Left lung (tissue), 10 donors: Measurements from ENCODE around the gene ZNF90. TPM values are rescaled to one million over a fixed set of nuclear protein-coding genes. Genes with fewer than 3 reads are reported as not detected.
"Not testable (repeated sequence)": the region's sequence is repeated elsewhere in the genome, so short reads cannot be mapped to it uniquely, and the experiment has no call there.

Experiments
- ATAC-seq: fragments of 200-7000 bp; cut with Tn5 transposase; one replicate; pipeline ENCODE4 v1.9.1; 2020; ENCODE audit warnings: moderate library complexity
- DNase-seq, 4 donors: peaks; one replicate each; pipeline ENCODE4 v3.0.0-alpha.2; 2013 to 2020
- H3K27ac ChIP-seq, 2 donors: fragments of 200-600 bp; sonication (generic) in 1 of 2; one replicate each; pipeline versions ENCODE4 v1.5.0 to v1.8.0; 2020 to 2021
- H3K27me3 ChIP-seq, 2 donors: fragments of 200-600 bp; sonication (generic) in 1 of 2; one replicate each; pipeline versions ENCODE4 v1.5.0 to v1.8.0; 2020 to 2021
- H3K36me3 ChIP-seq, 2 donors: fragments of 200-600 bp; sonication (generic) in 1 of 2; one replicate each; pipeline versions ENCODE4 v1.5.0 to v1.8.0; 2020 to 2021
- H3K4me1 ChIP-seq, 2 donors: fragments of 200-600 bp; one replicate each; pipeline ENCODE4 v1.8.0; 2021
- H3K4me3 ChIP-seq, 2 donors: fragments of 200-600 bp; sonication (generic) in 1 of 2; one replicate each; pipeline versions ENCODE4 v1.5.0 to v1.8.0; 2020 to 2021; ENCODE audit warnings: mild to moderate bottlenecking in 1 of 2
- H3K9me3 ChIP-seq, 2 donors: fragments of 200-600 bp; sonication (generic) in 1 of 2; one replicate each; pipeline versions ENCODE4 v1.5.0 to v1.8.0; 2020 to 2021
- intact Hi-C, 2 donors: fragments of 100-400 bp; cut with DNase I; formaldehyde crosslinking; loops; one replicate each; pipeline versions ENCODE4 v1.11.2 to v1.14.2; 2022
- polyA plus RNA-seq, 6 donors: library from polyadenylated mRNA; unstranded; fragments of 120-200 nt; gene quantifications; one replicate each; pipeline ENCODE4 v1.2.1, GENCODE V29; 2013; ENCODE audit not compliant: insufficient read length in 6 of 6
- total RNA-seq, 2 donors: library from RNA; stranded (reverse); fragmentation: NEBNext Ultra II Directional; extraction: Animal tissue kit (Norgen Biotek cat#: 25700); gene quantifications; one replicate each; pipeline ENCODE4 v1.2.1, GENCODE V29; 2021
- TF ChIP-seq, protein P1 (sequence below), 2 donors: fragments of 200-600 bp; sonication (generic) in 1 of 2; IDR thresholded peaks; one replicate each; pipeline versions ENCODE4 v1.5.0 to v1.8.0; 2021; ENCODE audit warnings: antibody characterized with exemption in 2 of 2
- donor health status: DM: no; HTN: yes; CAD: no.
- donor health status: DM: no; HTN: no; CAD: no.

ZNF90 gene
- total and polyA plus RNA-seq, 8 donors = 4.3 to 37.3 (median 32.7) TPM

DNA sequence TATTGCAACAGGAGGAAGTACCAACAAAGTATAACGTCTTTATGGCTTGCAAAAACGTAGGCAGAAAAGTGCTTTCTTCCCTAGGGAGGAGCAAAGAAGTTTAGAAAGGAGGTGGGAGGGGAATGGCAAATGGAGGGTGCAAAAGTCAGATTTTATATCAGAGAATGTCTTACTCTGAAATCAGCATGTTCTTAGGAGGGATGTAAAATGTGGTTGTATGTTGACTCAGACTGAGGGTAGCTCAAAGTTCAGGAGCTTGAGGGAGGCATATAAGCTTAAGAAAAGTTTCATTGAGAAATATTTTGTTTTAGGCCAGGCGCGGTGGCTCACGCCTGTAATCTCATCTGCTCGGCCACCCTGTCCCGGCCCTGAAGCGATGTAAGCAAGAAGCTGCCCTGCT lies 1.7 kb downstream of the ZNF90 start:
- Histone ChIP-seq H3K27me3 (no peaks in the 10 kb centered on the region), H3K27ac (peak overlapping the region in 1 of 2 donors; percentile 47), H3K36me3 (no peaks in the 10 kb centered on the region), H3K4me3 (peak overlapping the region; percentile 37 to 53), H3K9me3 (peaks cover 0 to 36% of the 10 kb centered on the region in 2 donors), H3K4me1 (peaks cover 0 to 15% of the 10 kb centered on the region in 2 donors)
- intact Hi-C loops = no loop called here
- ATAC-seq (no peak), DNase-seq (peak in 2 of 4 donors; percentile 31 to 40)
- TF ChIP-seq, protein P1, sequence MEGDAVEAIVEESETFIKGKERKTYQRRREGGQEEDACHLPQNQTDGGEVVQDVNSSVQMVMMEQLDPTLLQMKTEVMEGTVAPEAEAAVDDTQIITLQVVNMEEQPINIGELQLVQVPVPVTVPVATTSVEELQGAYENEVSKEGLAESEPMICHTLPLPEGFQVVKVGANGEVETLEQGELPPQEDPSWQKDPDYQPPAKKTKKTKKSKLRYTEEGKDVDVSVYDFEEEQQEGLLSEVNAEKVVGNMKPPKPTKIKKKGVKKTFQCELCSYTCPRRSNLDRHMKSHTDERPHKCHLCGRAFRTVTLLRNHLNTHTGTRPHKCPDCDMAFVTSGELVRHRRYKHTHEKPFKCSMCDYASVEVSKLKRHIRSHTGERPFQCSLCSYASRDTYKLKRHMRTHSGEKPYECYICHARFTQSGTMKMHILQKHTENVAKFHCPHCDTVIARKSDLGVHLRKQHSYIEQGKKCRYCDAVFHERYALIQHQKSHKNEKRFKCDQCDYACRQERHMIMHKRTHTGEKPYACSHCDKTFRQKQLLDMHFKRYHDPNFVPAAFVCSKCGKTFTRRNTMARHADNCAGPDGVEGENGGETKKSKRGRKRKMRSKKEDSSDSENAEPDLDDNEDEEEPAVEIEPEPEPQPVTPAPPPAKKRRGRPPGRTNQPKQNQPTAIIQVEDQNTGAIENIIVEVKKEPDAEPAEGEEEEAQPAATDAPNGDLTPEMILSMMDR (IDR thresholded peaks at IDR 0.05) = no peak

GRCh38 chr19:20080656-20081055 lies 2.9 kb downstream of the ZNF90 start:
- intact Hi-C loops = no loop called here
- ATAC-seq (no peak), DNase-seq (peak in 2 of 4 donors; percentile 65 to 87)
- TF ChIP-seq, protein P1 (IDR thresholded peaks at IDR 0.05) = no peak
- no peak overlapping the region for H3K4me3 ChIP-seq
- peaks cover 0 to 15% of the 10 kb centered on the region in 2 donors for H3K4me1 ChIP-seq
- peaks cover 0 to 35% of the 10 kb centered on the region in 2 donors for H3K9me3 ChIP-seq
- no peaks in the 10 kb centered on the region for H3K27me3 ChIP-seq
- no peak overlapping the region for H3K27ac ChIP-seq
- no peaks in the 10 kb centered on the region for H3K36me3 ChIP-seq

DNA sequence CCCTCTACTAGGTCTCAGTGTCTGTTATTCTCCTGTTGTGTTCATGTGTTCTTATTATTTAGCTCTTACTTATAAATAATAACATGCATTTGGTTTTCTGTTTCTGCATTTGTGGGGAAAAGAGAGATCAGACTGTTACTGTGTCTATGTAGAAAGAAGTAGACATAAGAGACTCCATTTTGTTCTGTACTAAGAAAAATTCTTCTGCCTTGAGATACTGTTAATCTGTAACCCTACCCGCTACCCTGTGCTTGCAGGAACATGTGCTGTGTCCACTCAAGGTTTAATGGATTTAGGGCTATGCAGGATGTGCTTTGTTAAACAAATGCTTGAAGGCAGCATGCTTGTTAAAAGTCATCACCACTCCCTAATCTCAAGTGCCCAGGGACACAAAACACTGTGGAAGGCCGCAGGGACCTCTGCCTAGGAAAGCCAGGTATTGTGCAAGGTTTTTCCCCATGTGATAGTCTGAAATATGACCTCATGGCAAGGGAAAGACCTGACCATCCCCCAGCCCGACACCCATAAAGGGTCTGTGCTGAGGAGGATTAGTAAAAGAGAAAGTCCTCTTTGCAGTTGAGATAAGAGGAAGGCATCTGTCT lies 4.5 kb downstream of the ZNF90 start:
- H3K27me3 ChIP-seq, H3K36me3 ChIP-seq, H3K4me3 ChIP-seq, H3K27ac ChIP-seq, intact Hi-C loops, ATAC-seq: not testable (repeated sequence)
- DNase-seq = peak in 1 of 4 donors; percentile 56
- H3K9me3 ChIP-seq = peaks cover 0 to 35% of the 10 kb centered on the region in 2 donors
- peaks cover 0 to 15% of the 10 kb centered on the region in 2 donors for H3K4me1 ChIP-seq

- Histone ChIP-seq H3K9me3 (peaks cover 0 to 35% of the 10 kb centered on the region in 2 donors), H3K4me1 (peaks cover 0 to 15% of the 10 kb centered on the region in 2 donors)
- H3K27ac ChIP-seq, H3K36me3 ChIP-seq, ATAC-seq, DNase-seq, H3K27me3 ChIP-seq, H3K4me3 ChIP-seq, intact Hi-C loops: not testable (repeated sequence)
Observed at GRCh38 chr19:20082876-20083275, 5.1 kb downstream of the ZNF90 start.

DNA sequence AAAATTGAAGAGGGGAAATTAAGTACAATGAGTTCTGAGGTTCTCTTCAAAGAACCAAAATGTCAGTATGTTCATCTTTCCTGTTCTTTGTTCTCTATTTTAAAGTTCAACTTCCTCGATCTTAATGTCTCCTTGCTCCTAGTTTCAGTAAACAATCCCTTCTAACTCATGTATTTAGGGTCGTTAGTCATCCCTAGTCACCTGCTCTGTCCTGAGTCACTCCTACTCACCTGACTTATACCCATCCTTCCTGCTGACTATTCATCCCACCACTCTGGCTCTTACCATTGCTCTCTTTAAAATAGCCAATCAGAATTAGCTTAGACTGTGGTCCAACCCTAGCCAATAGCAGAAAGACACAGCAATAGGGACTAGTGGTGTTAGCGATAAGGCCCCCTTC lies 24.3 kb downstream of the ZNF90 start:
- H3K27me3 ChIP-seq = no peaks in the 10 kb centered on the region
- no peak overlapping the region for H3K4me3 ChIP-seq
- peaks cover 0 to 93% of the 10 kb centered on the region in 2 donors for H3K9me3 ChIP-seq
- no peak for ATAC-seq
- peaks cover 0 to 27% of the 10 kb centered on the region in 2 donors for H3K36me3 ChIP-seq
- TF ChIP-seq, protein P1 (IDR thresholded peaks at IDR 0.05) = no peak
- DNase-seq = no peak
- intact Hi-C loops = no loop called here
- H3K27ac ChIP-seq = no peak overlapping the region
- H3K4me1 ChIP-seq = no peaks in the 10 kb centered on the region

- peaks cover 0 to 38% of the 10 kb centered on the region in 2 donors for H3K36me3 ChIP-seq
- TF ChIP-seq, protein P1 (IDR thresholded peaks at IDR 0.05) = no peak
- H3K27ac ChIP-seq = no peak overlapping the region
- no peaks in the 10 kb centered on the region for H3K27me3 ChIP-seq
- no peak overlapping the region for H3K4me3 ChIP-seq
- intact Hi-C loops = no loop called here
- DNase-seq (peak in 2 of 4 donors; percentile 18 to 43), ATAC-seq (no peak)
- peaks cover 0 to 93% of the 10 kb centered on the region in 2 donors for H3K9me3 ChIP-seq
- no peaks in the 10 kb centered on the region for H3K4me1 ChIP-seq
Observed at GRCh38 chr19:20103091-20103740, 25.4 kb downstream of the ZNF90 start.
